GM23338 (cell line): Measurements from ENCODE around the gene SH3TC1. TPM values are rescaled to one million over a fixed set of nuclear protein-coding genes. Genes with fewer than 3 reads are reported as not detected.

Source experiments
- ATAC-seq: fragments of 200-7000 bp; cut with Tn5 transposase; 3 replicates; pipeline ENCODE4 v1.9.1; 2020
- DNase-seq: peaks from one replicate; pipeline ENCODE4 v3.0.0-alpha.2; 2015; ENCODE audit warnings: low spot score
- H2AFZ ChIP-seq: fragments of 200-600 bp; sonication (generic); 2 replicates; pipeline ENCODE4 v1.8.0; 2016; ENCODE audit warnings: antibody characterized with exemption, mild to moderate bottlenecking, moderate library complexity
- H3F3A ChIP-seq: fragments of 200-600 bp; sonication (generic); replicated peaks from 2 replicates; pipeline ENCODE4 v1.8.0; 2017; ENCODE audit warnings: antibody characterized with exemption, mixed run types, low read depth
- H3K27ac ChIP-seq: fragments of 200-600 bp; sonication (generic); 2 replicates; pipeline ENCODE4 v1.6.1; 2016; ENCODE audit warnings: low read depth
- H3K27me3 ChIP-seq: fragments of 200-600 bp; sonication (generic); 2 replicates; pipeline ENCODE4 v1.8.0; 2016; ENCODE audit warnings: mild to moderate bottlenecking, mixed run types, moderate library complexity; ENCODE audit not compliant: insufficient read depth
- H3K36me3 ChIP-seq: fragments of 200-600 bp; sonication (generic); 2 replicates; pipeline ENCODE4 v1.8.0; 2016; ENCODE audit warnings: mild to moderate bottlenecking; ENCODE audit not compliant: insufficient read depth
- H3K4me1 ChIP-seq: fragments of 200-600 bp; sonication (generic); 2 replicates; pipeline ENCODE4 v1.8.0; 2016; ENCODE audit warnings: mild to moderate bottlenecking, moderate library complexity; ENCODE audit not compliant: insufficient read depth
- H3K4me2 ChIP-seq: fragments of 200-600 bp; sonication (generic); 2 replicates; pipeline ENCODE4 v1.7.1; 2017; ENCODE audit warnings: mixed run types
- H3K4me3 ChIP-seq: fragments of 200-600 bp; sonication (generic); 2 replicates; pipeline ENCODE4 v1.6.1; 2016; ENCODE audit warnings: mixed run types
- H3K79me2 ChIP-seq: fragments of 200-600 bp; sonication (generic); replicated peaks from 2 replicates; pipeline ENCODE4 v1.8.0; 2017; ENCODE audit warnings: mild to moderate bottlenecking; ENCODE audit not compliant: insufficient read depth
- H3K9me2 ChIP-seq: fragments of 200-600 bp; sonication (generic); 2 replicates; pipeline ENCODE4 v1.8.0; 2017; ENCODE audit not compliant: insufficient read depth
- H4K20me1 ChIP-seq: fragments of 200-600 bp; sonication (generic); replicated peaks from 2 replicates; pipeline ENCODE4 v1.8.0; 2017; ENCODE audit warnings: mild to moderate bottlenecking; ENCODE audit not compliant: insufficient read depth
- H3K27ac Mint-ChIP-seq: 2 replicates; pipeline ENCODE4 v1.8.0; 2020; ENCODE audit warnings: inconsistent platforms, mild to moderate bottlenecking, moderate library complexity, mixed read lengths
- H3K27me3 Mint-ChIP-seq: 3 replicates; pipeline ENCODE4 v1.8.0; 2022; ENCODE audit warnings: low read depth, mild to moderate bottlenecking, moderate library complexity, mixed read lengths, inconsistent platforms; ENCODE audit not compliant: insufficient read depth, poor library complexity
- H3K36me3 Mint-ChIP-seq: 3 replicates; pipeline ENCODE4 v1.8.0; 2021; ENCODE audit warnings: low read depth, mild to moderate bottlenecking, inconsistent platforms, moderate library complexity, mixed read lengths
- H3K4me1 Mint-ChIP-seq: 3 replicates; pipeline ENCODE4 v1.8.0; 2020; ENCODE audit warnings: mild to moderate bottlenecking, inconsistent platforms, mixed read lengths
- H3K4me3 Mint-ChIP-seq: 3 replicates; pipeline ENCODE4 v1.8.0; 2021; ENCODE audit warnings: moderate library complexity, mild to moderate bottlenecking, inconsistent platforms, mixed read lengths
- H3K9me3 Mint-ChIP-seq: 3 replicates; pipeline ENCODE4 v1.8.0; 2020; ENCODE audit warnings: moderate library complexity, mild to moderate bottlenecking, inconsistent platforms, mixed read lengths
- CREB1 ChIP-seq: fragments of 250-450 bp; sonication (Bioruptor Pico); IDR thresholded peaks from 2 replicates; pipeline ENCODE4 v1.5.0; 2020; ENCODE audit warnings: low read depth, mild to moderate bottlenecking, moderate library complexity
- CTCF ChIP-seq, 2 experiments: fragments of 200-600 bp in 1 of 2; sonication (generic) in 1 of 2; conservative IDR thresholded peaks; 2 replicates each; pipeline versions ENCODE4 v1.5.1 to v1.6.1; 2016 to 2017; ENCODE audit warnings: antibody characterized with exemption in 2 of 2, low read depth in 2 of 2, mild to moderate bottlenecking in 2 of 2, moderate library complexity in 1 of 2
- ETS1 ChIP-seq: IDR thresholded peaks from 2 replicates; pipeline ENCODE4 v1.6.1; 2016; ENCODE audit warnings: antibody characterized with exemption
- EZH2 ChIP-seq: fragments of 200-600 bp; sonication (generic); IDR thresholded peaks from one replicate; pipeline ENCODE4 v1.8.0; 2017; ENCODE audit warnings: antibody characterized with exemption, mild to moderate bottlenecking, low read depth; ENCODE audit not compliant: unreplicated experiment
- EZH2phosphoT487 ChIP-seq: fragments of 200-600 bp; sonication (generic); IDR thresholded peaks from one replicate; pipeline ENCODE4 v1.8.1; 2018; ENCODE audit warnings: antibody characterized with exemption; ENCODE audit not compliant: unreplicated experiment
- JUNB ChIP-seq: IDR thresholded peaks from one replicate; pipeline ENCODE4 v1.6.1; 2016; ENCODE audit warnings: antibody characterized with exemption; ENCODE audit not compliant: unreplicated experiment
- NANOG ChIP-seq: IDR thresholded peaks from 2 replicates; pipeline ENCODE4 v1.6.1; 2016; ENCODE audit warnings: antibody characterized with exemption, borderline replicate concordance
- POLR2AphosphoS5 ChIP-seq: IDR thresholded peaks from 2 replicates; pipeline ENCODE4 v1.6.1; 2016; ENCODE audit warnings: antibody characterized with exemption, low read depth
- STAT1 ChIP-seq: IDR thresholded peaks from one replicate; pipeline ENCODE4 v1.6.1; 2016; ENCODE audit warnings: antibody characterized with exemption; ENCODE audit not compliant: unreplicated experiment
- ZNF114 ChIP-seq: fragments of 250-450 bp; sonication (Bioruptor Pico); IDR thresholded peaks from 2 replicates; pipeline ENCODE4 v1.5.0; 2020; ENCODE audit warnings: mild to moderate bottlenecking, moderate library complexity
- ZNF331 ChIP-seq: fragments of 250-450 bp; sonication (Bioruptor Pico); IDR thresholded peaks from 2 replicates; pipeline ENCODE4 v1.5.0; 2020; ENCODE audit warnings: low read depth, mild to moderate bottlenecking, moderate library complexity
- ZNF462 ChIP-seq: fragments of 250-450 bp; sonication (Bioruptor Pico); IDR thresholded peaks from 2 replicates; pipeline ENCODE4 v1.5.0; 2020; ENCODE audit warnings: mild to moderate bottlenecking, moderate library complexity
- polyA plus RNA-seq: library from polyadenylated mRNA; unstranded; fragments of >200 nt; fragmentation: Nextera tagmentation; extraction: Ambion mirVana; gene quantifications from 2 replicates; pipeline ENCODE4 v1.2.1, GENCODE V29; 2016
- total RNA-seq: library from RNA; depleted of rRNA; stranded (reverse); fragments of >200 nt; shearing (Covaris generic); gene quantifications from 2 replicates; pipeline ENCODE4 v1.2.3, GENCODE V29; 2014
- TF ChIP-seq, protein P1 (sequence below): IDR thresholded peaks from one replicate; pipeline ENCODE4 v1.6.1; 2018; ENCODE audit warnings: antibody characterized with exemption; ENCODE audit not compliant: unreplicated experiment

SH3TC1 gene
- total and polyA plus RNA-seq, 2 experiments from 2014 or later = 0.07 TPM; not detected in 1

DNA sequence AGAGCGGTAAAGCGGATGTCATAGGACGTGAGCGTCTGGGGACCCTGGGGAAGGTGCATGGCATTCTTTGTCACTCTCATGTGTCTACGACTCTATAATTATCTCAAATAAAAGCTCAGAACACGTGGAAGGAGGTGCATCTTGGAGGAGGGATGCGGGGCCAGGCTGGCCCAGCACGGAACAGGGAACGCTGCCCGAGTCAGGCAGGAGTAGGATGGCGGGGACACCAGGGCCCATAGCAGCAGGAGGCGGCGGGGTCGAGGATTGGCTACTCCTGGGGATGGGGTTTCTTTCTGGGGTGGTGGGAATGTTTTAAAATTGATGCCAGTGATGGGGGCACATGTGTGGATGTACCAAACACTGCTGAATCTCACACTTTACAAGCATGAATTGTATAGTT, 65.0 kb downstream of the SH3TC1 start (continued):
- TF ChIP-seq EZH2 (no peak), EZH2phosphoT487 (no peak), CREB1 (no peak), POLR2AphosphoS5 (no peak), STAT1 (no peak), NANOG (no peak), ZNF331 (no peak)
- TF ChIP-seq, protein P1, sequence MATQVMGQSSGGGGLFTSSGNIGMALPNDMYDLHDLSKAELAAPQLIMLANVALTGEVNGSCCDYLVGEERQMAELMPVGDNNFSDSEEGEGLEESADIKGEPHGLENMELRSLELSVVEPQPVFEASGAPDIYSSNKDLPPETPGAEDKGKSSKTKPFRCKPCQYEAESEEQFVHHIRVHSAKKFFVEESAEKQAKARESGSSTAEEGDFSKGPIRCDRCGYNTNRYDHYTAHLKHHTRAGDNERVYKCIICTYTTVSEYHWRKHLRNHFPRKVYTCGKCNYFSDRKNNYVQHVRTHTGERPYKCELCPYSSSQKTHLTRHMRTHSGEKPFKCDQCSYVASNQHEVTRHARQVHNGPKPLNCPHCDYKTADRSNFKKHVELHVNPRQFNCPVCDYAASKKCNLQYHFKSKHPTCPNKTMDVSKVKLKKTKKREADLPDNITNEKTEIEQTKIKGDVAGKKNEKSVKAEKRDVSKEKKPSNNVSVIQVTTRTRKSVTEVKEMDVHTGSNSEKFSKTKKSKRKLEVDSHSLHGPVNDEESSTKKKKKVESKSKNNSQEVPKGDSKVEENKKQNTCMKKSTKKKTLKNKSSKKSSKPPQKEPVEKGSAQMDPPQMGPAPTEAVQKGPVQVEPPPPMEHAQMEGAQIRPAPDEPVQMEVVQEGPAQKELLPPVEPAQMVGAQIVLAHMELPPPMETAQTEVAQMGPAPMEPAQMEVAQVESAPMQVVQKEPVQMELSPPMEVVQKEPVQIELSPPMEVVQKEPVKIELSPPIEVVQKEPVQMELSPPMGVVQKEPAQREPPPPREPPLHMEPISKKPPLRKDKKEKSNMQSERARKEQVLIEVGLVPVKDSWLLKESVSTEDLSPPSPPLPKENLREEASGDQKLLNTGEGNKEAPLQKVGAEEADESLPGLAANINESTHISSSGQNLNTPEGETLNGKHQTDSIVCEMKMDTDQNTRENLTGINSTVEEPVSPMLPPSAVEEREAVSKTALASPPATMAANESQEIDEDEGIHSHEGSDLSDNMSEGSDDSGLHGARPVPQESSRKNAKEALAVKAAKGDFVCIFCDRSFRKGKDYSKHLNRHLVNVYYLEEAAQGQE = no peak

- Mint-ChIP-seq H3K9me3 (no peaks in the 10 kb centered on the region; the same call in 2 of the 3 replicates), H3K4me1 (peaks cover 14% of the 10 kb centered on the region), H3K36me3 (no peaks in the 10 kb centered on the region), H3K4me3 (no peak overlapping the region), H3K27ac (no peak overlapping the region; the same call in 1 of the 2 replicates), H3K27me3 (peaks cover 20% of the 10 kb centered on the region)
- Histone ChIP-seq H3K27ac (no peak overlapping the region), H3K4me2 (no peak overlapping the region), H3K79me2 (no peaks in the 10 kb centered on the region), H3K27me3 (peaks cover 4% of the 10 kb centered on the region), H2AFZ (no peak overlapping the region), H3F3A (no peaks in the 10 kb centered on the region), H3K4me3 (no peak overlapping the region), H3K4me1 (no peaks in the 10 kb centered on the region), H3K9me2 (no peaks in the 10 kb centered on the region), H4K20me1 (no peaks in the 10 kb centered on the region), H3K36me3 (no peaks in the 10 kb centered on the region)
- no peak for ATAC-seq
- no peak for DNase-seq
- no peak for TF ChIP-seq CREB1
- no peak for TF ChIP-seq ZNF114 (CRISPR knock-in tag)
- TF ChIP-seq JUNB = no peak
- no peak for TF ChIP-seq ZNF331
- TF ChIP-seq POLR2AphosphoS5 = no peak
- no peak for TF ChIP-seq CTCF (conservative IDR thresholded peaks at IDR 0.05; ENCODE audit: low read depth in 2 of 2)
- TF ChIP-seq ZNF462 (CRISPR knock-in tag) = no peak
- TF ChIP-seq ETS1 = no peak
Observed at GRCh38 chr4:8265171-8265929, 66.3 kb downstream of the SH3TC1 start.
